MM.1S (cell line): ENCODE data around the gene RNASEH1.

Experiments used
- CTCF ChIP-seq: fragments of 300-600 bp; sonication (generic); IDR thresholded peaks from 2 replicates; pipeline ENCODE4 v1.5.1; 2016; ENCODE audit warnings: antibody characterized with exemption, low read length, mixed read lengths
- EZH2 ChIP-seq: fragments of 300-600 bp; sonication (generic); optimal IDR thresholded peaks from 2 replicates; pipeline ENCODE3; 2017; ENCODE audit warnings: low read depth, mild to moderate bottlenecking, antibody characterized with exemption, low read length, mixed read lengths
- EZH2phosphoT487 ChIP-seq: fragments of 300-600 bp; sonication (generic); IDR thresholded peaks from 2 replicates; pipeline ENCODE4 v1.6.1; 2018; ENCODE audit warnings: antibody characterized with exemption, low read length

GRCh38 chr2:3606370-3607201 is 48.5 kb upstream of the RNASEH1 start:
- no peak for TF ChIP-seq CTCF
- TF ChIP-seq EZH2: no peak
- no peak for TF ChIP-seq EZH2phosphoT487
